Keratinocyte (primary cell): ENCODE data around the gene ROBO2.

Experiments
- EZH2 ChIP-seq: IDR thresholded peaks from one replicate; pipeline ENCODE4 v1.6.1; 2012; ENCODE audit warnings: inconsistent platforms, mild to moderate bottlenecking, low read length, moderate library complexity
- TF ChIP-seq, protein P1 (sequence below), 3 experiments: IDR thresholded peaks in 1 of 3; conservative IDR thresholded peaks in 1 of 3; optimal IDR thresholded peaks in 1 of 3; 2 replicates in 2 of 3; 3 replicates in 1 of 3; pipeline versions ENCODE3 to v1.5.1; 2011; ENCODE audit warnings: low read length in 3 of 3, mild to moderate bottlenecking in 3 of 3, moderate library complexity in 2 of 3, control low read depth in 1 of 3, inconsistent platforms in 1 of 3; ENCODE audit not compliant: insufficient read depth in 2 of 3; ENCODE audit errors: extremely low read depth in 1 of 3

DNA sequence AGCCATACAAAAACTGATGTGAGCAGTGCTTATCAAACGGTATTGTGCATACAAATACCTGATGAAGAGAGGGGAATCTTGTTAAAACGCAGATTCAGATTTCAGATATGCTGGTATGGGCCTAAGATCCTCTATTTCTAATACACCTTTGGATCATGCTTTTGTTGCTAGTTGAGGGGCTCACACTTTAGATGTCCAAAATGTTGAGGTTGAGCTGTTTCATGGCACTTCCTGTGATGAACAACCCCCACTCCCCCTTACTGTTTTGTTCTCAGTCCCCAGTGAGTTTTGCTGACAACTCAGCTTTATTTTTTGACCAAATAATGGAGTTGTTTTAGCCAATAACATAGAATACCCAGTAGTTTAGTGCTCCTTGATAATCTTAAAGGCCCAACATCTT lies 53.2 kb downstream of the ROBO2 start:
- TF ChIP-seq EZH2, result no peak
- TF ChIP-seq, protein P1, sequence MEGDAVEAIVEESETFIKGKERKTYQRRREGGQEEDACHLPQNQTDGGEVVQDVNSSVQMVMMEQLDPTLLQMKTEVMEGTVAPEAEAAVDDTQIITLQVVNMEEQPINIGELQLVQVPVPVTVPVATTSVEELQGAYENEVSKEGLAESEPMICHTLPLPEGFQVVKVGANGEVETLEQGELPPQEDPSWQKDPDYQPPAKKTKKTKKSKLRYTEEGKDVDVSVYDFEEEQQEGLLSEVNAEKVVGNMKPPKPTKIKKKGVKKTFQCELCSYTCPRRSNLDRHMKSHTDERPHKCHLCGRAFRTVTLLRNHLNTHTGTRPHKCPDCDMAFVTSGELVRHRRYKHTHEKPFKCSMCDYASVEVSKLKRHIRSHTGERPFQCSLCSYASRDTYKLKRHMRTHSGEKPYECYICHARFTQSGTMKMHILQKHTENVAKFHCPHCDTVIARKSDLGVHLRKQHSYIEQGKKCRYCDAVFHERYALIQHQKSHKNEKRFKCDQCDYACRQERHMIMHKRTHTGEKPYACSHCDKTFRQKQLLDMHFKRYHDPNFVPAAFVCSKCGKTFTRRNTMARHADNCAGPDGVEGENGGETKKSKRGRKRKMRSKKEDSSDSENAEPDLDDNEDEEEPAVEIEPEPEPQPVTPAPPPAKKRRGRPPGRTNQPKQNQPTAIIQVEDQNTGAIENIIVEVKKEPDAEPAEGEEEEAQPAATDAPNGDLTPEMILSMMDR (optimal IDR thresholded peaks at IDR 0.05 in 1 of 3, IDR thresholded peaks at IDR 0.05 in 1 of 3, conservative IDR thresholded peaks at IDR 0.05 in 1 of 3; ENCODE audit: extremely low read depth in 1 of 3, insufficient read depth in 2 of 3, low read length in 3 of 3), result no peak
